H9 (cell line): ENCODE measurements around the gene LCP1. TPM values are rescaled to one million over a fixed set of nuclear protein-coding genes. Genes with fewer than 3 reads are reported as not detected.

Source experiments
- DNase-seq: peaks from one replicate; pipeline ENCODE4 v3.0.0-alpha.2; 2017
- H2AFZ ChIP-seq: one replicate; pipeline ENCODE4 v1.6.1; 2013; ENCODE audit warnings: mild to moderate bottlenecking, low read length, control low read depth, moderate library complexity
- H2AK5ac ChIP-seq: 2 replicates; pipeline ENCODE4 v1.6.1; 2013; ENCODE audit warnings: low read length, control low read depth, mixed read lengths; ENCODE audit not compliant: insufficient read length
- H2BK120ac ChIP-seq: one replicate; pipeline ENCODE4 v1.6.1; 2013; ENCODE audit warnings: low read depth, mild to moderate bottlenecking, low read length, control low read depth, inconsistent platforms; ENCODE audit not compliant: poor library complexity, severe bottlenecking
- H2BK12ac ChIP-seq: 2 replicates; pipeline ENCODE4 v1.6.1; 2013; ENCODE audit warnings: low read length, control low read depth, mixed read lengths, low read depth; ENCODE audit not compliant: insufficient read length
- H2BK15ac ChIP-seq: 2 replicates; pipeline ENCODE4 v1.6.1; 2013; ENCODE audit warnings: low read depth, low read length, control low read depth
- H2BK20ac ChIP-seq: one replicate; pipeline ENCODE4 v1.6.1; 2013; ENCODE audit warnings: low read depth, mild to moderate bottlenecking, low read length, control low read depth, inconsistent platforms; ENCODE audit not compliant: poor library complexity, severe bottlenecking
- H2BK5ac ChIP-seq: 2 replicates; pipeline ENCODE4 v1.6.1; 2013; ENCODE audit warnings: low read length, control low read depth, mixed read lengths; ENCODE audit not compliant: insufficient read length
- H3K14ac ChIP-seq: 2 replicates; pipeline ENCODE4 v1.6.1; 2013; ENCODE audit warnings: low read length, control low read depth; ENCODE audit not compliant: insufficient read depth
- H3K18ac ChIP-seq: 2 replicates; pipeline ENCODE4 v1.6.1; 2013; ENCODE audit warnings: low read depth, mild to moderate bottlenecking, mixed read lengths, low read length, control low read depth; ENCODE audit not compliant: insufficient read length
- H3K23ac ChIP-seq: 2 replicates; pipeline ENCODE4 v1.6.1; 2013; ENCODE audit warnings: low read length, control low read depth, mixed read lengths, low read depth; ENCODE audit not compliant: insufficient read length
- H3K23me2 ChIP-seq: 2 replicates; pipeline ENCODE4 v1.6.1; 2013; ENCODE audit warnings: low read depth, mild to moderate bottlenecking, mixed read lengths, low read length, control low read depth; ENCODE audit not compliant: insufficient read length, poor library complexity, severe bottlenecking
- H3K27ac ChIP-seq: 2 replicates; pipeline ENCODE4 v1.5.1; 2013; ENCODE audit warnings: low read length, control low read depth, mixed read lengths, low read depth; ENCODE audit not compliant: insufficient read length
- H3K27me3 ChIP-seq: 2 replicates; pipeline ENCODE4 v1.6.1; 2013; ENCODE audit warnings: low read length, control low read depth, inconsistent platforms; ENCODE audit not compliant: insufficient read depth
- H3K4ac ChIP-seq: 2 replicates; pipeline ENCODE4 v1.6.1; 2013; ENCODE audit warnings: low read depth, mild to moderate bottlenecking, control low read depth, inconsistent platforms, low read length, moderate library complexity
- H3K4me1 ChIP-seq: 2 replicates; pipeline ENCODE4 v1.6.1; 2013; ENCODE audit warnings: low read length, control low read depth, inconsistent platforms; ENCODE audit not compliant: insufficient read depth
- H3K4me2 ChIP-seq: 2 replicates; pipeline ENCODE4 v1.6.1; 2013; ENCODE audit warnings: low read length, control low read depth, mixed read lengths; ENCODE audit not compliant: insufficient read length, insufficient read depth
- H3K56ac ChIP-seq: 2 replicates; pipeline ENCODE4 v1.6.1; 2013; ENCODE audit warnings: low read depth, mild to moderate bottlenecking, mixed read lengths, low read length, control low read depth; ENCODE audit not compliant: insufficient read length
- H3K79me1 ChIP-seq: 2 replicates; pipeline ENCODE4 v1.6.1; 2013; ENCODE audit warnings: low read depth, mild to moderate bottlenecking, moderate library complexity, low read length, control low read depth, inconsistent platforms; ENCODE audit not compliant: insufficient read depth, poor library complexity, severe bottlenecking
- H3K79me2 ChIP-seq: 2 replicates; pipeline ENCODE4 v1.6.1; 2013; ENCODE audit warnings: low read length, control low read depth, inconsistent platforms; ENCODE audit not compliant: insufficient read depth
- H3K9ac ChIP-seq: 2 replicates; pipeline ENCODE4 v1.6.1; 2013; ENCODE audit warnings: low read length, control low read depth, mixed read lengths; ENCODE audit not compliant: insufficient read length; ENCODE audit errors: extremely low read depth
- H3K9me3 ChIP-seq: one replicate; pipeline ENCODE4 v1.6.1; 2013; ENCODE audit warnings: low read depth, low read length, inconsistent platforms; ENCODE audit not compliant: control insufficient read depth
- H3T11ph ChIP-seq: one replicate; pipeline ENCODE4 v1.6.1; 2013; ENCODE audit warnings: mild to moderate bottlenecking, low read length, control low read depth, inconsistent platforms
- H4K20me1 ChIP-seq: one replicate; pipeline ENCODE4 v1.6.1; 2013; ENCODE audit not compliant: control insufficient read depth, insufficient read length, insufficient read depth
- H4K5ac ChIP-seq: 2 replicates; pipeline ENCODE4 v1.6.1; 2013; ENCODE audit warnings: low read depth, mild to moderate bottlenecking, mixed read lengths, low read length, control low read depth; ENCODE audit not compliant: insufficient read length
- H4K8ac ChIP-seq: replicated peaks from 2 replicates; pipeline ENCODE4 v1.6.1; 2013; ENCODE audit warnings: low read length, control low read depth, mixed read lengths, low read depth; ENCODE audit not compliant: insufficient read length
- H4K91ac ChIP-seq: 2 replicates; pipeline ENCODE4 v1.6.1; 2013; ENCODE audit warnings: low read depth, mild to moderate bottlenecking, moderate library complexity, mixed read lengths, low read length, control low read depth; ENCODE audit not compliant: insufficient read length
- H3K27ac Mint-ChIP-seq, 3 experiments: 2 replicates in 2 of 3; 3 replicates in 1 of 3; pipeline ENCODE4 v1.8.0; 2020 to 2021; ENCODE audit warnings: mixed read lengths in 3 of 3, mild to moderate bottlenecking in 1 of 3, moderate library complexity in 1 of 3
- H3K27me3 Mint-ChIP-seq: 2 replicates; pipeline ENCODE4 v1.8.0; 2021; ENCODE audit warnings: low read depth, mild to moderate bottlenecking, moderate library complexity, mixed read lengths
- H3K36me3 Mint-ChIP-seq, 3 experiments: 2 replicates in 2 of 3; 3 replicates in 1 of 3; pipeline ENCODE4 v1.8.0; 2020 to 2021; ENCODE audit warnings: low read depth in 3 of 3, mixed read lengths in 3 of 3; ENCODE audit not compliant: insufficient read depth in 1 of 3
- H3K4me1 Mint-ChIP-seq, 2 experiments: 2 replicates each; pipeline ENCODE4 v1.8.0; 2020; ENCODE audit warnings: mixed read lengths in 2 of 2
- H3K4me3 Mint-ChIP-seq, 2 experiments: 2 replicates in 1 of 2; 3 replicates in 1 of 2; pipeline ENCODE4 v1.8.0; 2020 to 2021; ENCODE audit warnings: mild to moderate bottlenecking in 2 of 2, mixed read lengths in 2 of 2, moderate library complexity in 1 of 2
- H3K9me3 Mint-ChIP-seq, 2 experiments: 2 replicates in 1 of 2; 3 replicates in 1 of 2; pipeline ENCODE4 v1.8.0; 2020; ENCODE audit warnings: mild to moderate bottlenecking in 2 of 2, mixed read lengths in 2 of 2, moderate library complexity in 1 of 2
- CTCF ChIP-seq: fragments of 200-600 bp; sonication (generic); conservative IDR thresholded peaks from 3 replicates; pipeline ENCODE4 v1.8.0; 2021; ENCODE audit warnings: antibody characterized with exemption, mild to moderate bottlenecking
- WGBS: extraction: QIAGEN DNeasy Blood & Tissue Kit; methylation state at CpG from one replicate; pipeline ENCODE4 v1.1.7; 2013; ENCODE audit warnings: missing lambda C conversion rate, low lambda C conversion rate, mixed read lengths; ENCODE audit not compliant: insufficient read length; ENCODE audit errors: extremely low coverage; 5-methylcytosine and 5-hydroxymethylcytosine counted together
- total RNA-seq: library from RNA; stranded (reverse); gene quantifications from 2 replicates; pipeline ENCODE4 v1.2.1, GENCODE V29; 2021

Gene LCP1
- total RNA-seq, 1 experiment from 2014 or later = 0.81 TPM

GRCh38 chr13:46178143-46178542, 3.8 kb downstream of the LCP1 start:
- peaks cover 2% of the 10 kb centered on the region for H3K27me3 Mint-ChIP-seq
- H3K23ac ChIP-seq = no peak overlapping the region

More at GRCh38 chr13:46178143-46178542, 3.8 kb downstream of the LCP1 start:
- Histone ChIP-seq H2BK15ac (no peak overlapping the region), H4K5ac (no peak overlapping the region), H3K9me3 (no peaks in the 10 kb centered on the region), H3T11ph (no peak overlapping the region), H3K79me2 (no peaks in the 10 kb centered on the region), H3K4me1 (peaks cover 3% of the 10 kb centered on the region; the same call in 1 of the 2 replicates), H2BK12ac (no peak overlapping the region), H4K8ac (no peak overlapping the region), H2BK20ac (no peak overlapping the region), H3K23me2 (no peaks in the 10 kb centered on the region), H3K27ac (no peak overlapping the region), H2AK5ac (no peak overlapping the region), H2BK120ac (no peak overlapping the region), H2BK5ac (no peak overlapping the region), H3K79me1 (no peaks in the 10 kb centered on the region), H3K27me3 (no peaks in the 10 kb centered on the region), H3K56ac (no peak overlapping the region), H3K14ac (no peak overlapping the region), H3K18ac (no peak overlapping the region), H2AFZ (no peak overlapping the region), H4K20me1 (no peaks in the 10 kb centered on the region), H3K4me2 (no peak overlapping the region), H3K4ac (no peak overlapping the region), H3K9ac (no peak overlapping the region), H4K91ac (no peak overlapping the region)
- DNase-seq = no peak
- Mint-ChIP-seq H3K9me3 (no peaks in the 10 kb centered on the region), H3K27ac (no peak overlapping the region), H3K36me3 (no peaks in the 10 kb centered on the region), H3K4me3 (no peak overlapping the region), H3K4me1 (peaks cover 2 to 10% of the 10 kb centered on the region in 2 experiments)
- no peak for TF ChIP-seq CTCF
- WGBS = no CpG with 5 or more reads among the region's 5 CpGs
